Measurements from ENCODE around the gene ITIH3.

The ITIH3 gene

DNA sequence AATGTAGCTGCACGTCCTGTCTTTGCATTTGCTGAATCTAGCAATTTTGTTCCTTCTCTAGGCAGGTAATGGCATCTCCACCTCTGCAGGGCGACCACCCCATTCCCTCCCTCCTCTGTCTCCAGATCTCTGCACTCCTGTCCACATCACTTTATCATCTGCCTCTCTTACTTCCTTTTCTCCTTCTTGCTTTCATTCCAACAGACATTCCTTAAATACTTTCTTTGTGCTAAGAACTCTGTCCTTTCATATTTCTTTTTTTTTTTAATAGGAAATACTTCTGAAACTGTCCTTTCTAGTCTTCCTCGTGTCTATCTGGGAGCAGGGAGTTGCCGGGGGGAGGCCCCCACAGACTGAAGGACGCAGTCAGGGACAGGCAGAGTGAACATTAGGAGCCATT is 7.2 kb downstream of the ITIH3 start:
- Histone ChIP-seq H2BK12ac (ENCODE audit: low read length) (no peak overlapping the region), H2AK5ac (ENCODE audit: low read length) (no peak overlapping the region), H3K4me1 (ENCODE audit: control insufficient read depth in 1 of 2, insufficient read depth in 2 of 2, low read length in 2 of 2) (peaks cover 0 to 3% of the 10 kb centered on the region in 2 experiments), H4K8ac (ENCODE audit: low read depth, low read length) (no peak overlapping the region), H3K9me3 (ENCODE audit: insufficient read depth, low read depth, low read length) (no peaks in the 10 kb centered on the region), H3K23ac (ENCODE audit: low read length) (no peak overlapping the region), H3K4ac (ENCODE audit: low read depth, low read length) (no peak overlapping the region), H2BK5ac (ENCODE audit: low read depth, low read length, poor library complexity) (no peak overlapping the region), H3K79me2 (ENCODE audit: control insufficient read depth, insufficient read depth, low read length, poor library complexity) (no peaks in the 10 kb centered on the region), H3K18ac (ENCODE audit: low read length) (no peak overlapping the region), H4K12ac (ENCODE audit: low read depth, low read length) (no peak overlapping the region), H2AFZ (ENCODE audit: insufficient read depth, low read length, poor library complexity) (no peak overlapping the region), H4K91ac (ENCODE audit: low read depth, low read length) (no peak overlapping the region), H3K79me1 (ENCODE audit: low read length) (no peaks in the 10 kb centered on the region), H2BK120ac (ENCODE audit: insufficient read depth, low read length, poor library complexity) (no peak overlapping the region), H3K36me3 (ENCODE audit: control insufficient read depth in 1 of 2, insufficient read depth in 2 of 2, low read length in 2 of 2) (no peaks in the 10 kb centered on the region), H3K27me3 (ENCODE audit: insufficient read depth, low read length) (no peaks in the 10 kb centered on the region), H3K27ac (ENCODE audit: low read depth, low read length) (no peak overlapping the region), H3K9ac (ENCODE audit: low read length) (no peak overlapping the region), H3K14ac (ENCODE audit: low read length) (no peak overlapping the region), H3K4me2 (ENCODE audit: low read length) (no peak overlapping the region), H3K4me3 (ENCODE audit: low read depth, low read length) (no peak overlapping the region)
- WGBS (ENCODE audit: extremely low coverage, insufficient coverage, insufficient read length), result no CpG with 5 or more reads among the region's 5 CpGs
- no peak for DNase-seq

- H3K18ac ChIP-seq (ENCODE audit: low read length), result no peak overlapping the region
- H3K4me2 ChIP-seq (ENCODE audit: low read length), result no peak overlapping the region
- H3K9ac ChIP-seq (ENCODE audit: low read length), result no peak overlapping the region
- H3K9me3 ChIP-seq (ENCODE audit: insufficient read depth, low read depth, low read length), result peaks cover 4% of the 10 kb centered on the region
- no peak overlapping the region for H4K12ac ChIP-seq (ENCODE audit: low read depth, low read length)
- H2AFZ ChIP-seq (ENCODE audit: insufficient read depth, low read length, poor library complexity), result no peak overlapping the region
- H3K23ac ChIP-seq (ENCODE audit: low read length), result no peak overlapping the region
- no peak overlapping the region for H2BK120ac ChIP-seq (ENCODE audit: insufficient read depth, low read length, poor library complexity)
- no peak overlapping the region for H2BK12ac ChIP-seq (ENCODE audit: low read length)
- H3K14ac ChIP-seq (ENCODE audit: low read length), result no peak overlapping the region
- H4K8ac ChIP-seq (ENCODE audit: low read depth, low read length), result no peak overlapping the region
- no peak overlapping the region for H3K27ac ChIP-seq (ENCODE audit: low read depth, low read length)
- no peaks in the 10 kb centered on the region for H3K79me2 ChIP-seq (ENCODE audit: control insufficient read depth, insufficient read depth, low read length, poor library complexity)
- no peak for DNase-seq
- no peak overlapping the region for H3K4ac ChIP-seq (ENCODE audit: low read depth, low read length)
- no peak overlapping the region for H3K4me3 ChIP-seq (ENCODE audit: low read depth, low read length)
- no CpG with 5 or more reads among the region's 19 CpGs for WGBS (ENCODE audit: extremely low coverage, insufficient coverage, insufficient read length)
- no peak overlapping the region for H2AK5ac ChIP-seq (ENCODE audit: low read length)
- H3K79me1 ChIP-seq (ENCODE audit: low read length), result no peaks in the 10 kb centered on the region
- H4K91ac ChIP-seq (ENCODE audit: low read depth, low read length), result no peak overlapping the region
- no peak overlapping the region for H2BK5ac ChIP-seq (ENCODE audit: low read depth, low read length, poor library complexity)
- H3K4me1 ChIP-seq (ENCODE audit: control insufficient read depth in 1 of 2, insufficient read depth in 2 of 2, low read length in 2 of 2), result no peaks in the 10 kb centered on the region
- H3K27me3 ChIP-seq (ENCODE audit: insufficient read depth, low read length), result no peaks in the 10 kb centered on the region
- H3K36me3 ChIP-seq (ENCODE audit: control insufficient read depth in 1 of 2, insufficient read depth in 2 of 2, low read length in 2 of 2), result no peaks in the 10 kb centered on the region
Observed at GRCh38 chr3:52805270-52806039, 10.9 kb downstream of the ITIH3 start.

- H3K36me3 ChIP-seq (ENCODE audit: control insufficient read depth in 1 of 2, insufficient read depth in 2 of 2, low read length in 2 of 2), result no peaks in the 10 kb centered on the region
- no peak overlapping the region for H3K9ac ChIP-seq (ENCODE audit: low read length)
- no peak overlapping the region for H3K18ac ChIP-seq (ENCODE audit: low read length)
- H2BK5ac ChIP-seq (ENCODE audit: low read depth, low read length, poor library complexity), result no peak overlapping the region
- H3K27ac ChIP-seq (ENCODE audit: low read depth, low read length), result no peak overlapping the region
- H3K79me1 ChIP-seq (ENCODE audit: low read length), result no peaks in the 10 kb centered on the region
- 100% methylated on average over 1 of the region's 2 CpGs for WGBS (ENCODE audit: extremely low coverage, insufficient coverage, insufficient read length)
- no peak overlapping the region for H2BK12ac ChIP-seq (ENCODE audit: low read length)
- no peak overlapping the region for H3K4ac ChIP-seq (ENCODE audit: low read depth, low read length)
- H3K27me3 ChIP-seq (ENCODE audit: insufficient read depth, low read length), result no peaks in the 10 kb centered on the region
- no peak overlapping the region for H3K4me2 ChIP-seq (ENCODE audit: low read length)
- H4K8ac ChIP-seq (ENCODE audit: low read depth, low read length), result no peak overlapping the region
- no peak overlapping the region for H4K91ac ChIP-seq (ENCODE audit: low read depth, low read length)
- no peak overlapping the region for H3K23ac ChIP-seq (ENCODE audit: low read length)
- no peak overlapping the region for H2AK5ac ChIP-seq (ENCODE audit: low read length)
- no peak overlapping the region for H4K12ac ChIP-seq (ENCODE audit: low read depth, low read length)
- peaks cover 6% of the 10 kb centered on the region for H3K9me3 ChIP-seq (ENCODE audit: insufficient read depth, low read depth, low read length)
- H3K14ac ChIP-seq (ENCODE audit: low read length), result no peak overlapping the region
- DNase-seq, result no peak
- no peaks in the 10 kb centered on the region for H3K79me2 ChIP-seq (ENCODE audit: control insufficient read depth, insufficient read depth, low read length, poor library complexity)
- H3K4me1 ChIP-seq (ENCODE audit: control insufficient read depth in 1 of 2, insufficient read depth in 2 of 2, low read length in 2 of 2), result no peaks in the 10 kb centered on the region
- H3K4me3 ChIP-seq (ENCODE audit: low read depth, low read length), result no peak overlapping the region
- no peak overlapping the region for H2AFZ ChIP-seq (ENCODE audit: insufficient read depth, low read length, poor library complexity)
- H2BK120ac ChIP-seq (ENCODE audit: insufficient read depth, low read length, poor library complexity), result no peak overlapping the region
Observed at GRCh38 chr3:52809149-52809548, 14.6 kb downstream of the ITIH3 start.

GRCh38 chr3:52809662-52810377 is 15.2 kb downstream of the ITIH3 start:
- DNase-seq, result no peak
- Histone ChIP-seq H3K4me3 (ENCODE audit: low read depth, low read length) (peak overlapping the region; percentile 15), H3K4me1 (ENCODE audit: control insufficient read depth in 1 of 2, insufficient read depth in 2 of 2, low read length in 2 of 2) (no peaks in the 10 kb centered on the region), H2BK120ac (ENCODE audit: insufficient read depth, low read length, poor library complexity) (no peak overlapping the region), H3K79me2 (ENCODE audit: control insufficient read depth, insufficient read depth, low read length, poor library complexity) (no peaks in the 10 kb centered on the region), H3K36me3 (ENCODE audit: control insufficient read depth in 1 of 2, insufficient read depth in 2 of 2, low read length in 2 of 2) (no peaks in the 10 kb centered on the region), H3K18ac (ENCODE audit: low read length) (no peak overlapping the region), H4K91ac (ENCODE audit: low read depth, low read length) (no peak overlapping the region), H2BK12ac (ENCODE audit: low read length) (no peak overlapping the region), H3K27me3 (ENCODE audit: insufficient read depth, low read length) (no peaks in the 10 kb centered on the region), H3K14ac (ENCODE audit: low read length) (no peak overlapping the region), H3K9ac (ENCODE audit: low read length) (no peak overlapping the region), H4K12ac (ENCODE audit: low read depth, low read length) (no peak overlapping the region), H3K9me3 (ENCODE audit: insufficient read depth, low read depth, low read length) (peaks cover 6% of the 10 kb centered on the region), H3K23ac (ENCODE audit: low read length) (no peak overlapping the region), H3K27ac (ENCODE audit: low read depth, low read length) (no peak overlapping the region), H3K4ac (ENCODE audit: low read depth, low read length) (no peak overlapping the region), H3K79me1 (ENCODE audit: low read length) (no peaks in the 10 kb centered on the region), H2AK5ac (ENCODE audit: low read length) (no peak overlapping the region), H2AFZ (ENCODE audit: insufficient read depth, low read length, poor library complexity) (no peak overlapping the region), H4K8ac (ENCODE audit: low read depth, low read length) (no peak overlapping the region), H3K4me2 (ENCODE audit: low read length) (no peak overlapping the region), H2BK5ac (ENCODE audit: low read depth, low read length, poor library complexity) (no peak overlapping the region)
- no CpG with 5 or more reads among the region's 7 CpGs for WGBS (ENCODE audit: extremely low coverage, insufficient coverage, insufficient read length)
